ENCODE data around the gene C16orf87. TPM values are rescaled to one million over a fixed set of nuclear protein-coding genes. Genes with fewer than 3 reads are reported as not detected.

The C16orf87 gene
- total and polyA plus RNA-seq, 9 of the 15 experiments (the other 6 are each of a cell fraction or from before 2014, with no cell fraction given) = 7.8 to 16.7 (median 10.5) TPM

GRCh38 chr16:46832757-46833459 is 1.9 kb upstream of the C16orf87 start:
- BruUV-seq (replicated peaks) = no TSS peak
- Histone ChIP-seq H3K79me2 (ENCODE audit: control insufficient read depth, insufficient read depth, low read length) (peaks cover 30% of the 10 kb centered on the region), H3K9me3 (replicated peaks; ENCODE audit: control insufficient read depth, insufficient read depth, low read depth, low read length) (no peaks in the 10 kb centered on the region), H3K9ac (ENCODE audit: insufficient read depth in 1 of 2, low read depth in 2 of 2, low read length in 2 of 2) (no peak overlapping the region), H3K36me3 (ENCODE audit: control insufficient read depth, insufficient read depth, low read length) (no peaks in the 10 kb centered on the region), H3K4me3 (no peak overlapping the region), H3K4me1 (replicated peaks in 1 of 2; ENCODE audit: control insufficient read depth in 2 of 2, insufficient read depth in 2 of 2, low read length in 2 of 2) (peaks cover 4 to 10% of the 10 kb centered on the region in 2 experiments; a peak in 4 of 5 replicates), H3K27ac (ENCODE audit: extremely low read depth, low read depth, low read length) (no peak overlapping the region), H2AFZ (ENCODE audit: low read depth, low read length) (no peak overlapping the region), H4K20me1 (replicated peaks; ENCODE audit: control insufficient read depth, insufficient read depth, low read length) (no peaks in the 10 kb centered on the region), H3K27me3 (ENCODE audit: control insufficient read depth in 2 of 2, insufficient read depth in 2 of 2, low read length in 2 of 2) (no peaks in the 10 kb centered on the region), H3K9me1 (ENCODE audit: control insufficient read depth, insufficient read depth, low read length) (no peaks in the 10 kb centered on the region), H3K4me2 (ENCODE audit: insufficient read depth, low read length) (no peak overlapping the region)
- TF ChIP-seq HNRNPK (IDR thresholded peaks at IDR 0.05; ENCODE audit: low read depth, low read length, poor library complexity, severe bottlenecking) = no peak
- TF ChIP-seq ZNF398 (CRISPR knock-in tag; IDR thresholded peaks at IDR 0.05) = no peak
- TF ChIP-seq, protein P1, sequence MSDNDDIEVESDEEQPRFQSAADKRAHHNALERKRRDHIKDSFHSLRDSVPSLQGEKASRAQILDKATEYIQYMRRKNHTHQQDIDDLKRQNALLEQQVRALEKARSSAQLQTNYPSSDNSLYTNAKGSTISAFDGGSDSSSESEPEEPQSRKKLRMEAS (CRISPR knock-in tag; IDR thresholded peaks at IDR 0.05) = no peak
- peak; percentile 67 for TF ChIP-seq ZNF121 (CRISPR knock-in tag; conservative IDR thresholded peaks at IDR 0.05)
- TF ChIP-seq RFX7 (CRISPR knock-in tag; IDR thresholded peaks at IDR 0.05) = no peak
- TF ChIP-seq CEBPB (tag; IDR thresholded peaks at IDR 0.05) = peak; percentile 63
- no peak for TF ChIP-seq IRF1 (CRISPR knock-in tag; IDR thresholded peaks at IDR 0.05; ENCODE audit: borderline replicate concordance)
- CTCF ChIA-PET (ENCODE audit: low intra/inter-chr PET ratio) = interaction anchor here (0.6 kb wide), 1 partner anchor 71 kb away, joined by 3 read pairs; no protein-coding TSS in a partner anchor
- intact Hi-C loops (cut with micrococcal nuclease) (loop anchor here (5.0 kb wide), 1 partner anchor 146 kb away; the partner anchor contains the start of genes ORC6 and VPS35), in situ Hi-C loops (cut with MboI) (no loop called here)
- WGBS (ENCODE audit: insufficient coverage, low coverage, missing lambda C conversion rate) = 42% methylated on average over 7 of the region's 7 CpGs
- POLR2A ChIA-PET = no interaction called here
- DNase-seq (ENCODE audit: extremely low read depth in 1 of 4, low spot score in 3 of 4) (no peak), FAIRE-seq (no peak), ATAC-seq (no peak)
